ENCODE measurements around the gene FOXN3.

The FOXN3 gene

DNA sequence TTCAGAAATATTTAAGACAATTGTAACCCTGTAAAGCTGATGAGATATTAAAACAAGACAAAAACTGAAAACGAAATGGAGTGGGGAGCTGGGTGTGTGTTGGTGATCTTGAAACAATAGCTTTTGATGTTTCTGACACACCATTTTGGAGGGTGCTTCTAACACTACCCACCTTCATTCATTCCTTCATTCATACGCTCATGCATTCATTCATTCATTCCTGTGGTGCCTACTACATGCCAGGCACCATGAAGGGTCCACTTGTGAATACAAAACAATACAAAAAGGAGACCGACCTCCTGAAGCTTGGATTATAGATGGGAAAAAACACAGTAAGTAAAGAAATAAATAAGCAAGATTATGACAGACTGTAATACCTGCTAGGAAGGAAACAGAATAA lies 60.5 kb downstream of the FOXN3 start:
- no peak for DNase-seq

DNA sequence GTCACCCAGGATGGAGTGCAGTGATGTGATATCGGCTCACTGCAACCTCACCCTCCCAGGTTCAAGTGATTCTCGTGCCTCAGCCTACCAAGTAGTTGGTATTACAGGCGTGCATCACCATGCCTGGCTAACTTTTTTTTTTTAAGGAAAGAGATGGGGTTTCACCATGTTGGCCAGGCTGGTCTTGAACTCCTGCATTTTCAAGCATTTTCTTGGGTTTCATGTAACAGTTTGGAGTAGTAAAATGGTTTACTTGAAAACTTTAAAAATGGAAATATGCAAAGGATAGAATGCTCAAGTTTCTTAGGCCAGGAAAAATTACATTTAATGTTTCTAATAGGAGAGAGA lies 63.3 kb downstream of the FOXN3 start:
- DNase-seq, result no peak

DNA sequence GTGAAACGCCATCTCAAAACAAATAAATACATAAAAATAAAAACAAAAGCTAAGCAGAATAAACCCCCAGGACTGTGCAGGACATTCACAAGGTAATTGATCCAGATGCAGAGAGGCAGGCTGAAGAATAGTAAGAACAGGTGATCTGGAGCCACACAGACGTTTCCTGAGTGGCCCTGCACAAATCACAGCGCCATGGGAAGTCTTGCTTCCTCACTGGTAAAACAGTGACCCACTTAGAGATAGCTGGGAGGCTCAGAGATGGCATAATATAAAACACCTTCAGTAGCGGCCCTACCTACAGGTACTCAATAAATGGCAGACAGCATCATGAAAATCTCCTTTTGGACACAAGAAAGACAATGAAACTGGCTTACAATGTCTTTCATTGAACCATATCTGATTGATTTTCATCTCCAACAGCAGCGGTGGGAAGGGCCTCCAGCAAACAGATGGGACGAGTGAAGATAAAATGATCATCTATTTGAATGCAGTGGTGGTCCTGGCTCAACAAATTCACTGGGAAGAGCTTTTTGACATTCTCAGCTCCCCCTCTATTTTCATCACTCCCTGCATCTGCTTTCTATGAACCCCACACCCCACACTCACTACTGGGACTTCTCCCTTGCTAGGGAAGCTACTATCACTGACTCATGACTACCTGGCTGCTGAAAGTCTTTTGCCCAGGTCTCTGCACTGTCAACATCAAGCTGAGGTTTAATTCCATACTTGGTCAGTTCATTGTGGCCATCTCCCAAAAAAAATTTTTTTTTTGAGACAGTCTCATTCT lies 63.9 kb downstream of the FOXN3 start:
- no peak for DNase-seq

DNA sequence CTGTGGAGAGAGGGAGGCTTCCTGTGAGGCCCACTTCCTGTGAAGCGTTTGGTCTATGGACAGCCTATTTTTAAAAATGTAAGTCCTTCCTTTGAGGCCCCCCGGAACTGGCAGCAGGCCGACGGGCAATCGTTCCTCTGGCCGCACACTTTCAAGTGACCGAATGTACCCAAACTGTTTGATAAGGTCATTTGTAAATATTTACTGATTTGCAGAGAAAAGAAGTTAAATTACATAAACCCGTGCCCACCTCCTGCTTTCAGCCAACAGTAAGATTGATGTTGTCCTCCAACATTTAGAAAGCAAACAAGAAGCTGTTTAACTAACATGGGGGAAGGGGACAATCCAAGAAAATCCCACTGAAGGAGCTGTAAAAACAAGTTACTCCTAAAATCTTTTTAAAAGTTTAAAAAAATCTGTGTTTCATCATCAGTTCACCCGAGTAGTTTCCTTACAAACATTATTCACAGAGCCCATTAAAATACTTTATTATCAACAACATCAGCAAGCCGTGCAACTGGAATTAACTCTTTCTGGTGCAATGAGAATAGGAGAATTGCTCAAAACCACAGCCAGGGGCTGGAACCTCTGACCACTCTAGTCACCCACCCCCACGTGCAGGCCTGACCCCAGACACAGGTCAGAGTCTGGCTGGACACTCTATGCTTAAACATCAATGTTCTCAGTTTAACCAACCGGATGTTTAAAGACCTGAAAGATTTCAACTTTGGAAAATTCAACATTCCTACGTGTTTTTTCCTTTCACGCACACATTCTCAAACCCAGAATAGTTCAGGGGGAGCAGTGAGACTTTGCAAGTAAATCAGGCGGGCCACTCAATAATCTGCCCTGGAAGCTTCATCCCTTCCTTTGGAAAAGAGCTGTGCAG lies 65.3 kb downstream of the FOXN3 start:
- DNase-seq, result no peak

DNA sequence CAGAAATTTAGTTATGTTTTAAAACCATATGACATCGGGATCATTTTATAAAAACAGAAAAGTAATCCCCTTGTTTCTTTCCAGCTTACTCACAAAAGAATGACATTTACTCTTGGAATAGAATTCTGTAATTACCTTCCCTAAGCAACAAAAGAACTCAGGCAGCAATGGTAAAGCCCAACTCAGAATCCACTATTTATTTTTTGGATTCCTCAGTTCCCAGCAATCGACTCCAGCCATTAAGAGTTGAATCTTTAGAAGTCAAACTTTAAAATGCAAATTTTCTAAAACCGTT lies 65.9 kb downstream of the FOXN3 start:
- DNase-seq, result no peak

DNA sequence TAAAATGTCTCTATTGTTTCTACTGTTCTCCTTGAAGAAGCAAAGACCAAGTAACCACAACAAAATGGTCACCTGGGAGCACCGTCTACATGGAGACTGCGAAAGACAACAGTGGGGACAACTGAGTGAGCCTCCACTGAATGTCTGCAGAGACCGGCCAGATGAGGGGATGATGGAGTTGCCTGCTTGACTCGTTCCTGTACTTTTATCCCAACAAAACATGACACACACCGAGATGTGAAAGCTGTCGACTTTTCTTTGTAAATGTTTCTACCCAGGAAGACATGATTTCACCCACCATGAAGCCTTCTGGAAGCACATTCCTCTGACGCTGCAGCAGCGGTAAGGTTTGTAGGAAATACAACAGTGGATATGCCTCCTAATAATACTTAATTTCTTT lies 66.9 kb downstream of the FOXN3 start:
- DNase-seq, result no peak

DNA sequence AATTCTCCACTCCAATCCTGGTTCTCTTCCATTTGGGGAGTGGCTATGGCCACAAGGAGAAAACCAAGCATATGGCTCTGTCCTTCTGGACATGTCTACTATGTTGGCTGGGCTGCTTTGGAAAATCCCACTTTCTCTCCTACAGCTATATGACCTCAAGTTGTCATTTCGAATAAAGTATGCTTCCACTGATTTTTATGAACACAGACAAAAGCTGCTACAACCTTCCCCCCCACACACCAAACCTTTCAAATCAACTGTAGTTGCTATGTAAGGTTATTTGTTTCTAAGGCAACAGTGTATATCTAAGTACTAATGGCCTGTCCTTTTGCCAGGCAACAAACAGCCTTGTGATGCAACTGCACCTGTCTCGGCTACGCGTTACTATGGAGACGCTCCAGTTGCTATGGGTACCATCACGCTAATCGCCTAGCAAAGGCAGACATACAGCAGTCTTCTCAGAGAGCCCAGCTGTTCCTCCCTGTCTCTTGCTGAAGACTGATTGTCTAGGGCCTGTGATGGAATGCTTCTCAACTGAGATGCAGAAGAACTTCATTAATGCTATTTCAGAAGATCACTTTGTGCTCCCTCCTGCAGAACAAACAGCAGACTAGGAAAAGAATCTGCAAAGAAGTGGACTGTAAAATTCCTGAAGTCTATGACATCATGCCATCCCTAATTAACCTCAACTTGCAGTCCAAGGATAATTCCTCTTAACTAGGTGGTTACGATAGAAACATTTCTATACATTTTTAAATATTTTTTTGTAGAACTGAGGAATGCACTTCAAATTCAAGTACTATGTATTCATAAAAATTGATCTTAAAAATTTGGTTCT lies 67.6 kb downstream of the FOXN3 start:
- peak; percentile 98 for DNase-seq

DNA sequence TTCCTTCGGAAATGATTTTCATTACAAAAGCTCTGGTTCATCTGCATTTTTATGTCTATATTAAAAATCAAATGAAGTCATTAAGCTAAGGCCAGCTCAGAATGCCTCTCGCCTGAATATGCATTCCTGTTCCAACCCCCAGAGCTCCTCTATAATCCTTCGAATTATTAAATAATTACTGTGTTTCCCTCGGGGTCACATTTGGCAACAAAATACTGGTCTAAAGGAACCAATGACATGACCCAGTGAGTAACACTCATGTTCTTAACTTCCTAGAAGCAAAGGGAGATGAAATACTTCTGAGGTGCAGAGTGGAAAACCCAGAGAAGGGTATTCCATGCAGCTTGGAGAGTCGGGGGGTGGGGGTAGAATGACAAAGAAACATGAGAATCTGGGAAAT lies 68.3 kb downstream of the FOXN3 start:
- no peak for DNase-seq

DNA sequence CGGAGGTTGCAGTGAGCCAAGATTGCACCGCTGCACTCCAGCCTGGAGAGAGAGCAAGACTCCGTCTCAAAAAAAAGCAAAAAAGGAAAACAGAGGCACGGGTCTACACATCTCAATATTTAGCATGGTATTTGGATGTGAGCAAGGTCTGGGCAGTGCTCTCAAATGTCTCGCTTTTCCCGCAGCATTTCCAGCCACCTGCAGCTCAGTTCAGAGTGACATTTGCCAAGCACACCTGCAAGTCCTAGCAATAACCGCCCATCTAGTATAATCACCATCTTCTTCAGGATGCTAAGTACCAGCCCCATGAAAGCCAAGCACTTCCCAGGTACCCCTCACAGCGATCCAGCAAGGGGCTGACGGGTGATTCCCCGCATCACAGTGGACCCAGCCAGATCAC lies 69.1 kb downstream of the FOXN3 start:
- no peak for DNase-seq

DNA sequence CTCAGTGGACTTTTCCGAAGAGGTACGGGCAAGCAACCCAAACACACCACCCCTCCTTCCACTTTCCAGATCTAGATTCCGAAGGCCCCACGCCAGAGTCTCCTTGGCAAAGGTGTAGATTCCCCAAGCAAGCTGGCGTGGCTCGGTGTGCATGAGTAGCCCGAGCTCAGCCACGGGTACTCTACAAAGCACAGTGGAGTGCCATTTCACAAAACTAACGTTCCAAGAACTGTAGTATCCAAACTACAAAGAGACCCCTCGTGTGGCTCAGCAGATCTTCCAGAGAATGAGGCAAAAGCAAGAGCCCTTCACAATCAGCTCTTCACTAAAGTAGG lies 72.1 kb downstream of the FOXN3 start:
- no peak for DNase-seq

DNA sequence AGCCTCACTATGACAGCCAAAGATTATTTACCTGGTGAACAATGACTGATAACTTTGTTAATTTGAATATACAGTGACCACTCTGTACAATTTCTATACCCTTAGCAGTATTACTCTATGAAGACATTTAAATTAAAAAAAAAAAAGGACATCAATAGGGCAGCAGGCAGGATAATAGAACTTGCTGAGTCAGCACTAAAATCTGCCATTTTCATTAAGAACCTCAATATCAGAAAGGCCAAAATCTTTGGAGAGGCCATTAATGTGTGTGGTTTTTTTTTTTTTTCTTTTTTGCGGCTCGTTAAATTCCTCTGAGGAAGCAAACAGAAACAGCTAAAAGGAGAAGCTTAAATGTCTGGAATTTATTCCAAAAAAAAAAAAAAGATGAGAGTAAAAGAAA lies 73.7 kb downstream of the FOXN3 start:
- DNase-seq, result no peak

DNA sequence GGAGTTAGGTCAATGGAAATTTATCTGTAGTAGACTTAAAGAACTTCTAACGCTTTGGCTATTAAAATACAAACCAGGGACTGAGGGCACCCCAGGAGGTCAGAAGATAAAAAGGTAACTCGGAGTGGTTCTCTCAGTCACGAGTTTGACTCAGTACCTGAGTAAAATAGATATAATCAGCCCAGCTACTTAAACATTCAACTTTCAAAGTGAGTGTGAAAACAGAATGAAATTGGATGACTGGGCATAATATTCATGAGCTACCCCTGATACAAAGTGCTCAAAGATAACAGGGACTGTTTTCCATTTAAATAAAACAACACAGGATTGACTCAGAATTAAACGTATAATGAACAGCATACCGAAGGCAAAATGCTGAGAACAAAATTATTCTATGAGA lies 75.0 kb downstream of the FOXN3 start:
- no peak for DNase-seq

DNA sequence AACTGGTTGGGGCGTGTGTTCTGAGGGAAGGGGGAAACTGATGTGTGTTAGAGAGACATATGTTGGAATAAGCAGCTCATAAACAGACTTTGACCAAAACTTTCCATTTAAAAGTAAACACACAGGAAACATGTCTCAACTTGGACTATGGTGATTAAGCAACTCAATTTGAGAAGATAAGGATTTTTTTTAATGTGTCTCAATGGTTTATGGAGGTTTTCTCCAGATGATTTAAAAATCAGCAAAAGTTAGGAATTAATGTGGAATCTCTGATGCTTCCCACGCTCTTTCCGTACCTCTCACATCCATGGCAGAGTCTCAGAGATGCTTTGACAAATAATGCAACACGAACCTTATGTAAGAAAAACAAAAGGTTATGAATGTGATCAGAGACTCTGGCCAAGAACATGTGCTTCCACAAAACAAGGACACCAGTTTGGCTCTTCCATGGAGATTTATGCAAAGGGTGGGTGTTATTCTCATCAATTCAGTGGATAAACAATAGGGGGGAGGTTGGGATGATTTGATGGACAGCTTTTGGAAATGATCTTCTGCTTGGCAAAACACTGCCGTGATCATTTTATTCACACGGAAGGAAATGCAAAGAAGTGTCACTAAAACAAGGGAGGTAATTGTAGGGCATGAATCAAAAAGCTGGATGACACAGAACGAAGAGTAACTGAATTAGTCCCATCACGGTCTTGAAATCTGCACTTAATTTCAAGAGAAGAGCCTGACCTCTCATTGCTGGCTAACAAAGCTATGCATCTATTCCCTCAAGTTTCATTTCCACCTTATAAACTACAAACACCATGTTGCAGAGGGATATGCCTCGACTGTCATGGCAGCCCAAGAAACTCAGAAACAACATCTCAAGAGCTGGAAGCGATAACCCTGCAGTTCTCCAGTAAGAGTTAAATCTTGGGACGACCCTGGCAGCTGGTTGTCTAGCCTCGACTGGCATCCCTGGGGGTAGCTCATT lies 76.5 kb downstream of the FOXN3 start:
- peak; percentile 20 for DNase-seq

DNA sequence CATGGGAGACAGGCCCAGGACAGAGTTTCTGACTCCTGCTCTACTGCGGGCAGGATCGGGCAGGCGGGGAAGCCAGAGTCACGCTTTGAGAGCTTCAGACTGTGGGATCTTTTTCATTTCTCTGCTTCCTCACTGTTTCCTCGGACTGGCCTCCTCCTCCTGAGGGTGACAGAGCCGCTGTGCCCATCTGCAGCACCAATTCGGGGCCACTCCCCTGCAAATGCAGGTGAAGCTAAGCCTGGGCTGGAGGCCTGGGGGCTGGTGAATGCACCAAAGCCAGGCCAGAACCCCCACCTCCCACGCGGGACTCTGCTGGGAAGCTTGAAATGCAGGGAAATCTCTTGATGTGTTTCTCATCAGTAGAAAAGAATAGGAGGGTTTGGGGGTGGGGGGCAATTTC lies 77.5 kb downstream of the FOXN3 start:
- DNase-seq, result no peak

DNA sequence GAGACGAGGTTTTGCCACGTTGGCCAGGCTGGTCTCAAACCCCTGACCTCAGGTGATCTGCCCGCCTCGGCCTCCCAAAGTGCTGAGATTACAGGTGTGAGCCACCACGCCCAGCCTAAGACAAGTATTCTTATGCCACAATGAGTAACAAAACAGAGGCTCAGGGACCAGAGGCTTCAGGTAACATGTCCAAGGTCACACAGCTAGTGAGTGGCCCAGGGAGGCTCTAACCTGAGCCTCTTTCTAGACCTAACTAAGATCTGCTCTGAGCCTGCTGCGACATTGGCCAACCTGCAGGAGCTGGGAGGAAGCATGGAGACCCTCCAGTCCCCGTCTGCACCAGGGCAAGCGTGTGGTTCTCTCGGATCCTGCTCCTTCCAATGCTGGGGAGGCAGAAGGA lies 77.9 kb downstream of the FOXN3 start:
- no peak for DNase-seq

DNA sequence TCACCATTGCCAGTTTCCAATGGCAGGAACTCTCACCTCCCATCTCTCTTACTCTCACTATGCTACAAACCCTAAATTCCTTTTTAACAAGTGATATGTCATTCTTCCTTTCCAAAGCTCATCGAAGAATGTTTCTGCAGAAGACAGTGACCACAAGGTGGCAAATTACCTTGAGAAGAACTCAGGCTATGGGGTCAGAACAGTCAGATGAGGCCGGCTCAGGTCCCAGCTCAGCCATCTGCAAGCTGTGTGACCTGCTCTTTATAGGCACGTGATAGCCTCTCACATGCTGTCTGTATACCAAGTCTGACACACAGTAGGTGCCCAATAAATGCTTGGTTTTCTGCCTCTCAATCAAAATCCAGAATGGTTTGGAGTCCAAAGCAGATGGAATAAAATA lies 80.7 kb downstream of the FOXN3 start:
- no peak for DNase-seq

DNA sequence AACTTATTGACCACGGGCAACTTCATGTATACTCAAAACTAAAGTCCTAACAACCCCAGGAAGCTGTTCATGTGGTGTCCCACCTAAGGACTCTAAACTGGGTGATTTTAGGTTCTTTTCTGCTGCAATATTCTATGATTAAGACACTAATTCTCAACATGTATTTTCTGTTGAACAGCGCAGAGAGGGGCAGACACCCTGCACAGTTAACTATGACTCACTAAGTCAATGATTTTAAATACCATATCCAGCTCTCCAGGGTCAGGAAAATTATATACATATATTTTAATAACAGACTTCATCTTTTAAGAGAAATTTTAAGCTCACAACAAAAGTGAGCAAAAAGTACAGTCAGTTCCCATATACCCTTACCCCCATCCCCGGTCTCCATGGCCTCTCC lies 85.0 kb downstream of the FOXN3 start:
- DNase-seq, result no peak

DNA sequence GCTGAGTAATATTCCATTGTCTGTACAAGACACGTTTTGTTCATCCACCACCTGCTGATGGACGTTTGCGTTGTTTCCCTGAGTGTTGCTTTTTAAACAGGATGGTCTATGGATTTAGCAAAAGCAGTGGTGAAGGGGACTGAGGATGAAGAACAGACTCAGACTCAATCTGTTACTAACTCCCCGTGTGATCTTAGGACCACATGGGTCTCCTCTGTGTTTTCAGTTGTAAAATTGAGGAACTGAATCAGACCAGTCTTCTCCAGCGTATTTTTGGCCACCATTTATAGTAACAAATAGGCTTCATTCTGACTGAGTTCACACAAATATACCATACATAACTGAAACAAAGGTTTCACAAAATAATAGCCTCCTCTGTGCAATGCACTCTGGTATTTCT lies 85.6 kb downstream of the FOXN3 start:
- no peak for DNase-seq

DNA sequence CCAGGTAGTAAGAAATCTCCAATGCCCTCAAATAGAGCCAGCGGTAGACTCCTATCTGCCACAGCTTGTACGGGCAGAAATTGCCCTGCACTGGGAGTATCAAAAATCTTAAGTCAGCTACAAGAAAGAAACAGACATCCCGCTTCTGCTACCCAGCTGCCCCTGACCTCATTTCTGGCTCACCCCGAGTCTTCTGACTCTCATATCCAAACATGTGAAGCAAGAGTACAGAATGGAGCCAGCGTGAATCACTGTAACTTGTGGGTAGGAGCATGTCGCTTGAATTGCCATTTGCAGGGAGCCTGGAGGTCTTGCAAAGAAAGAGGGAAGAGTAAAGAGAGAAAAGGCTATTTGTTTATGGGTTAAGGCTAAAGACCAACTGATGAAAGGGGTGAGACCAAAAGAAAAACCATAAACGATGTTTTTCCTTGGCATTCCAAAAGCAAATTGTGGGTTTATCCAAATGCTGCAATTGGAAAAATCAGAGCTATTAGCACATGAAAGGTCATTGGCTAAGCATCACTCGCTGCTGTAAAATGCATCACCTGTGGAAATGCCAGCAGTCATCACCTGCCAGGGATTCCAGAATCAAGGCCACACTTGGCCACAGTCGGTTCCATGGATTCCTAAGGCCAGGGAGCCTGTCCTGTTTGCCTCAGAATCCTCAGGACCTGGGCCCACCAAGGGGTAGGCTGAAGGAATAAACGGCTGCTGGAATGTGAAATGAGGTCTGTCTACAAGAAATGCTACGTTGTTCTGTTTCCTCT lies 86.6 kb downstream of the FOXN3 start:
- no peak for DNase-seq

DNA sequence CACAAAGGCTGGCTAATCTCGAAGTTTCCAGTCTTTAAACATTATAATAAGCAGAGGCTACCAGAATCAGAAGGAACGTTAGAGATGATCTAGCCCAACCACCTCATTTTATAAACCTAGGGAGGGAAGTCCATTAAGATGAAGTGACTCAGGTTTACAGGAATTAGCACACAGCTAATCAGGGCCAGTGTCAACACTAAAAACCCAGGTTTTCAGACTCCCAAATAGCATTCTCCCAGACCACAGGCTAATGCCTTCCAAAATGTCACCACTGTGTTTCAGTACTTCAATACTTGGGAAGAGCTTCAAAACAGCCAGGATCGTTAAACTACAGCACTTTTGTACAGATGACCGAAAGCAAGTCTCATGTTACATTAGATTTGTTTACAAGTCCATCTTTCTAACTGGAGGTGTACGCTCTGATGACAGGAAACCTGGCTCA lies 89.2 kb downstream of the FOXN3 start:
- DNase-seq, result no peak

DNA sequence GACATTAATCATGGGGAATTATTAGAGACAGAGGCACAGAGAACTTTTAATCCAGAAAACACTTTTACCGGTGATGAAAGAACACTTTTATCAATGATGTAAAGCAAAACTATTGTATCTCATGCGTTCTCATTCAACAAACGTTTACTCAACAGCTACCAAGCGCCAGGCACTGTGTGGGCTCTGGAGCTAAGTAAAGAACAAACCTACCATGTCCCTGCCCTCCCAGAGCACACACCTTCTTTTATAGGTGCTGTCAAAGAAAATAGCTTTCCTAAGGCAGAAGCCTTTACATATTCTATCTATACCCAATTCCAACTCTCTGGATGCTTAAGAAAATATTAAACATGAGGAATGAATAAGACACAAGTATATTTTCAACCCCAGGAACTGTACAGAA lies 91.1 kb downstream of the FOXN3 start:
- no peak for DNase-seq

All from NCI-H2171 treated with DMSO at 0.1 percent for 48 hours (cell line).